Measurements from ENCODE around the gene INA. TPM values are rescaled to one million over a fixed set of nuclear protein-coding genes. Genes with fewer than 3 reads are reported as not detected.
"Not testable (repeated sequence)": the region's sequence is repeated elsewhere in the genome, so short reads cannot be mapped to it uniquely, and the experiment has no call there.

Gene INA
- polyA plus RNA-seq, 1 of the 3 experiments (the other 2 are of a cell fraction), result 4.8 TPM

DNA sequence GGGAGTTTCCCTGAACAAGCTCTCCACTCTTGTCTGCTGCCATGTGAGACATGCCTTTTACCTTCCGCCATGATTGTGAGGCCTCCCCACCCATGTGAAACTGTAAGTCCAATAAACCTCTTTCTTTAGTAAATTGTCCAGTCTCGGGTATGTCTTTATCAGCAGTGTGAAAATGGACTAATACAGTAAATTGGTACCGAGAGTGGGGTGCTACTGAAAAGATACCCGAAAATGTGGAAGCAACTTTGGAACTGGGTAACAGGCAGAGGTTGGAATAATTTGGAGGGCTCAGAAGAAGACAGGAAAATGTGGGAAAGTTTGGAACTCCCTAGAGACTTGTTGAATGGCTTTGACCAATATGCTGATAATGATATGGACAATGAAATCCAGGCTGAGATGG, 18.0 kb upstream of the INA start:
- H3K9me3 ChIP-seq; H2AFZ ChIP-seq (ENCODE audit: low read depth); H4K20me1 ChIP-seq (ENCODE audit: insufficient read depth); H3K4me3 ChIP-seq (ENCODE audit: low read depth in 2 of 2, low read length in 1 of 2); DNase-seq; H3K79me2 ChIP-seq (ENCODE audit: insufficient read depth); H3F3A ChIP-seq (replicated peaks; ENCODE audit: insufficient read depth); H3K9me2 ChIP-seq; CTCF ChIA-PET; H3K9ac ChIP-seq; H3K27ac ChIP-seq (ENCODE audit: low read depth in 2 of 2, low read length in 1 of 2); H3K4me1 ChIP-seq (ENCODE audit: control insufficient read depth in 1 of 2, insufficient read depth in 2 of 2, low read depth in 1 of 2, low read length in 1 of 2); H3K27me3 ChIP-seq (ENCODE audit: insufficient read depth); H3K4me2 ChIP-seq; POLR2A ChIA-PET; H3K36me3 ChIP-seq (replicated peaks in 1 of 2; ENCODE audit: control insufficient read depth in 1 of 2, insufficient read depth in 2 of 2, low read length in 1 of 2): not testable (repeated sequence)
- 79% methylated on average over 4 of the region's 4 CpGs for WGBS (ENCODE audit: low lambda C conversion rate)

DNA sequence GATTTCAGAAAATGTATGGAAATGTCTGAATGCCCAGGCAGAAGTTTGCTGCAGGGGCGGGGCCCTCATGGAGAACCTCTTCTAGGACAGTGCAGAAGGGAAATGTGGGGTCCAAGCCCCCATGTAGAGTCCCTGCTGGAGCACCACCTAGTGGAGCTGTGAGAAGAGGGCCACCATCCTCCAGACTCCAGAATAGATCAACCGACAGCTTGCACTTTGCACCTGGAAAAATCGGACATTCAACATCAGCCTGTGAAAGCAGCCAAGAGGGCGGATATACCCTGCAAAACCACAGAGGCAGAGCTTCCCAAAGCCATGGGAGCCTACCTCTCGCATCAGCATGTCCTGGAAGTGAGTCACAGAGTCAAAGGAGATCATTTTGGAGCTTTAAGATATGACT, 16.9 kb upstream of the INA start:
- WGBS (ENCODE audit: low lambda C conversion rate), result 58% methylated on average over 4 of the region's 5 CpGs
- DNase-seq, result no peak

More for the DNA sequence above, 16.9 kb upstream of the INA start:
- Histone ChIP-seq H3K4me2 (no peak overlapping the region), H3K9ac (no peak overlapping the region), H3K27ac (ENCODE audit: low read depth in 2 of 2, low read length in 1 of 2) (no peak overlapping the region), H2AFZ (ENCODE audit: low read depth) (no peak overlapping the region), H4K20me1 (ENCODE audit: insufficient read depth) (no peaks in the 10 kb centered on the region), H3K9me3 (no peaks in the 10 kb centered on the region), H3K79me2 (ENCODE audit: insufficient read depth) (no peaks in the 10 kb centered on the region), H3K27me3 (ENCODE audit: insufficient read depth) (no peaks in the 10 kb centered on the region), H3K4me1 (ENCODE audit: control insufficient read depth in 1 of 2, insufficient read depth in 2 of 2, low read depth in 1 of 2, low read length in 1 of 2) (no peaks in the 10 kb centered on the region), H3K36me3 (replicated peaks in 1 of 2; ENCODE audit: control insufficient read depth in 1 of 2, insufficient read depth in 2 of 2, low read length in 1 of 2) (no peaks in the 10 kb centered on the region), H3K9me2 (no peaks in the 10 kb centered on the region), H3K4me3 (ENCODE audit: low read depth in 2 of 2, low read length in 1 of 2) (no peak overlapping the region), H3F3A (replicated peaks; ENCODE audit: insufficient read depth) (peaks cover 4% of the 10 kb centered on the region)
- ChIA-PET CTCF (interaction anchor here (0.8 to 1.3 kb wide), 2 partner anchors 35 to 424 kb away, joined by 3 read pairs; no protein-coding TSS in a partner anchor), POLR2A (no interaction called here)
- no peak for TF ChIP-seq POLR2AphosphoS5 (IDR thresholded peaks at IDR 0.05; ENCODE audit: low read depth, low read length)
- no peak for TF ChIP-seq RAD21 (IDR thresholded peaks at IDR 0.05; ENCODE audit: low read length)
- TF ChIP-seq YY1 (IDR thresholded peaks at IDR 0.05; ENCODE audit: low read depth), result no peak
- no peak for TF ChIP-seq FOXM1 (IDR thresholded peaks at IDR 0.05; ENCODE audit: low read depth)
- TF ChIP-seq, protein P1, sequence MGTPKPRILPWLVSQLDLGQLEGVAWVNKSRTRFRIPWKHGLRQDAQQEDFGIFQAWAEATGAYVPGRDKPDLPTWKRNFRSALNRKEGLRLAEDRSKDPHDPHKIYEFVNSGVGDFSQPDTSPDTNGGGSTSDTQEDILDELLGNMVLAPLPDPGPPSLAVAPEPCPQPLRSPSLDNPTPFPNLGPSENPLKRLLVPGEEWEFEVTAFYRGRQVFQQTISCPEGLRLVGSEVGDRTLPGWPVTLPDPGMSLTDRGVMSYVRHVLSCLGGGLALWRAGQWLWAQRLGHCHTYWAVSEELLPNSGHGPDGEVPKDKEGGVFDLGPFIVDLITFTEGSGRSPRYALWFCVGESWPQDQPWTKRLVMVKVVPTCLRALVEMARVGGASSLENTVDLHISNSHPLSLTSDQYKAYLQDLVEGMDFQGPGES (IDR thresholded peaks at IDR 0.05; ENCODE audit: low read depth, low read length), result no peak
- TF ChIP-seq EP300 (IDR thresholded peaks at IDR 0.05; ENCODE audit: borderline replicate concordance in 1 of 2, low read depth in 1 of 2, low read length in 1 of 2), result no peak
- no peak for TF ChIP-seq NFIC (IDR thresholded peaks at IDR 0.05; ENCODE audit: borderline replicate concordance)
- TF ChIP-seq, protein P2, sequence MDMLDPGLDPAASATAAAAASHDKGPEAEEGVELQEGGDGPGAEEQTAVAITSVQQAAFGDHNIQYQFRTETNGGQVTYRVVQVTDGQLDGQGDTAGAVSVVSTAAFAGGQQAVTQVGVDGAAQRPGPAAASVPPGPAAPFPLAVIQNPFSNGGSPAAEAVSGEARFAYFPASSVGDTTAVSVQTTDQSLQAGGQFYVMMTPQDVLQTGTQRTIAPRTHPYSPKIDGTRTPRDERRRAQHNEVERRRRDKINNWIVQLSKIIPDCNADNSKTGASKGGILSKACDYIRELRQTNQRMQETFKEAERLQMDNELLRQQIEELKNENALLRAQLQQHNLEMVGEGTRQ (IDR thresholded peaks at IDR 0.05; ENCODE audit: borderline replicate concordance, low read depth, low read length), result no peak
- TF ChIP-seq TAF1 (IDR thresholded peaks at IDR 0.05; ENCODE audit: borderline replicate concordance, low read depth, low read length), result no peak
- TF ChIP-seq, protein P3, sequence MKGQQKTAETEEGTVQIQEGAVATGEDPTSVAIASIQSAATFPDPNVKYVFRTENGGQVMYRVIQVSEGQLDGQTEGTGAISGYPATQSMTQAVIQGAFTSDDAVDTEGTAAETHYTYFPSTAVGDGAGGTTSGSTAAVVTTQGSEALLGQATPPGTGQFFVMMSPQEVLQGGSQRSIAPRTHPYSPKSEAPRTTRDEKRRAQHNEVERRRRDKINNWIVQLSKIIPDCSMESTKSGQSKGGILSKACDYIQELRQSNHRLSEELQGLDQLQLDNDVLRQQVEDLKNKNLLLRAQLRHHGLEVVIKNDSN (IDR thresholded peaks at IDR 0.05; ENCODE audit: borderline replicate concordance, low read depth), result no peak
- no peak for TF ChIP-seq TEAD4 (IDR thresholded peaks at IDR 0.05; ENCODE audit: borderline replicate concordance, insufficient read depth)
- no peak for TF ChIP-seq EZH2phosphoT487 (IDR thresholded peaks at IDR 0.05; ENCODE audit: borderline replicate concordance, low read depth)
- TF ChIP-seq FOSL2 (IDR thresholded peaks at IDR 0.05; ENCODE audit: borderline replicate concordance, low read depth), result no peak
- TF ChIP-seq NRF1 (IDR thresholded peaks at IDR 0.05; ENCODE audit: low read depth, low read length), result no peak
- no peak for TF ChIP-seq MXI1 (IDR thresholded peaks at IDR 0.05; ENCODE audit: low read depth, low read length)
- no peak for TF ChIP-seq GATA2 (CRISPR knock-in tag; IDR thresholded peaks at IDR 0.05)
- TF ChIP-seq RXRA (IDR thresholded peaks at IDR 0.05; ENCODE audit: borderline replicate concordance, low read depth), result no peak
- TF ChIP-seq, protein P4, sequence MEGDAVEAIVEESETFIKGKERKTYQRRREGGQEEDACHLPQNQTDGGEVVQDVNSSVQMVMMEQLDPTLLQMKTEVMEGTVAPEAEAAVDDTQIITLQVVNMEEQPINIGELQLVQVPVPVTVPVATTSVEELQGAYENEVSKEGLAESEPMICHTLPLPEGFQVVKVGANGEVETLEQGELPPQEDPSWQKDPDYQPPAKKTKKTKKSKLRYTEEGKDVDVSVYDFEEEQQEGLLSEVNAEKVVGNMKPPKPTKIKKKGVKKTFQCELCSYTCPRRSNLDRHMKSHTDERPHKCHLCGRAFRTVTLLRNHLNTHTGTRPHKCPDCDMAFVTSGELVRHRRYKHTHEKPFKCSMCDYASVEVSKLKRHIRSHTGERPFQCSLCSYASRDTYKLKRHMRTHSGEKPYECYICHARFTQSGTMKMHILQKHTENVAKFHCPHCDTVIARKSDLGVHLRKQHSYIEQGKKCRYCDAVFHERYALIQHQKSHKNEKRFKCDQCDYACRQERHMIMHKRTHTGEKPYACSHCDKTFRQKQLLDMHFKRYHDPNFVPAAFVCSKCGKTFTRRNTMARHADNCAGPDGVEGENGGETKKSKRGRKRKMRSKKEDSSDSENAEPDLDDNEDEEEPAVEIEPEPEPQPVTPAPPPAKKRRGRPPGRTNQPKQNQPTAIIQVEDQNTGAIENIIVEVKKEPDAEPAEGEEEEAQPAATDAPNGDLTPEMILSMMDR (IDR thresholded peaks at IDR 0.05), result no peak
- TF ChIP-seq ELF1 (IDR thresholded peaks at IDR 0.05), result no peak

Data from SK-N-SH (cell line).